Glutamatergic neuron (in vitro differentiated cells): ENCODE results near the gene PCYT2. TPM values are rescaled to one million over a fixed set of nuclear protein-coding genes. Genes with fewer than 3 reads are reported as not detected.
"Not testable (repeated sequence)": the region's sequence is repeated elsewhere in the genome, so short reads cannot be mapped to it uniquely, and the experiment has no call there.

Source experiments
- DNase-seq: peaks from one replicate; pipeline ENCODE4 v3.0.0; 2022
- H3K27ac Mint-ChIP-seq: one replicate; pipeline ENCODE4 v1.8.0; 2020; ENCODE audit warnings: mild to moderate bottlenecking, mixed read lengths, inconsistent platforms; ENCODE audit not compliant: unreplicated experiment
- H3K27me3 Mint-ChIP-seq: one replicate; pipeline ENCODE4 v1.8.0; 2020; ENCODE audit warnings: mild to moderate bottlenecking, moderate library complexity, mixed read lengths, inconsistent platforms; ENCODE audit not compliant: unreplicated experiment
- H3K36me3 Mint-ChIP-seq: one replicate; pipeline ENCODE4 v1.8.0; 2020; ENCODE audit warnings: mild to moderate bottlenecking, mixed read lengths, inconsistent platforms; ENCODE audit not compliant: unreplicated experiment
- H3K4me1 Mint-ChIP-seq: one replicate; pipeline ENCODE4 v1.8.0; 2020; ENCODE audit warnings: mild to moderate bottlenecking, low read depth, mixed read lengths, inconsistent platforms; ENCODE audit not compliant: unreplicated experiment
- H3K4me3 Mint-ChIP-seq: one replicate; pipeline ENCODE4 v1.8.0; 2020; ENCODE audit warnings: mild to moderate bottlenecking, mixed read lengths, inconsistent platforms; ENCODE audit not compliant: unreplicated experiment
- H3K9me3 Mint-ChIP-seq: one replicate; pipeline ENCODE4 v1.8.0; 2020; ENCODE audit warnings: mild to moderate bottlenecking, moderate library complexity, mixed read lengths, inconsistent platforms; ENCODE audit not compliant: unreplicated experiment
- CTCF ChIP-seq: fragments of 200-600 bp; sonication (generic); IDR thresholded peaks from one replicate; pipeline ENCODE4 v1.5.0; 2021; ENCODE audit not compliant: partially characterized antibody, unreplicated experiment
- total RNA-seq: library from RNA; stranded (reverse); fragmentation: NEBNext Ultra II Directional; extraction: Animal tissue kit (Norgen Biotek cat#: 25700); gene quantifications from one replicate; pipeline ENCODE4 v1.2.1, GENCODE V29; 2021; ENCODE audit not compliant: unreplicated experiment

The PCYT2 gene
- total RNA-seq, 1 donor from 2014 or later, result 63.0 TPM

DNA sequence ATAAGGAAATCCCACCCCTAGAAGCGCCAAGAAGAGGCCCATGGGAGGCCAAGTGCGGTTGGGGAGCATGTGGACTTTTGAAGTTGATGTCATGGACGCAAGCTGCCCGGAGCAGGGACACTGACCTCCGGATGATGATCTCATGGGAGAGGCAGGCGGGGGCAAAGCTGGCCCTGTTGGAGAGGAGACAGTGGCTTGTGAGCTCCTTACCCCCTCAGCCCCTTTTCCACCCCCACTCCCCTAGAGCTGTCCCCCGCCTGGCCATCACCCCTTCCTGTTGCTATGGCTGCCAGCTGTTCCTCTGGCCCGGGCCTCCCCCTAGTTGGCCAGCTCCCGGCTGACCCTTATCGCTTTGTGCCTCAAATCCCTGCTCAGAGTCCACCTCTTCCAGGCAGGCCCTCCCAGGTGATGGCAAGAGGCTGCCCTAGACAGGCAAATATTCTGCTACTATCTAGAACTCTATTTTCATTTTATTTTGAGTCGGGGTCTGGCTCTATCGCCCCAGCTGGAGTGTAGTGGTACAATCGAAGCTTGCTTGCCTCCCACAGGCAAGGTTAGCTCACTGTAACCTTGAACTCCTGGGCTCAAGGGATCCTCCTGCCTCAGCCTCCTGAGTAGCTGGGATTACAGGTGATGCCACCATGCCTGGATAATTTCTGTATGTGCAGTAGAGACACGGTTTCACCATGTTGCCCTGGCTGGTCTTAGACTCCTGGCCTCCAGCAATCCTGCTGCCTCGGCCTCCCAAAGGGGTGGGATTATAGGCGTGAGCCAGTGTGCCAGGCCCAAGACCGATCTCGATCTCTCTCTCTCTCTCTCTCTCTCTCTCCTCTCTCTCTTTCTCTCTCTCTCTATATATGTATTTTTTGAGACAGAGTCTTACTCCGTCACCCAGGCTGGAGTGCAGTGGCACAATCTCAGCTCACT is 43.2 kb upstream of the PCYT2 start:
- H3K36me3 Mint-ChIP-seq, result peaks cover 4% of the 10 kb centered on the region
- DNase-seq, result no peak
- peak overlapping the region; percentile 28 for H3K27ac Mint-ChIP-seq
- peaks cover 15% of the 10 kb centered on the region for H3K9me3 Mint-ChIP-seq
- H3K4me3 Mint-ChIP-seq, result no peak overlapping the region
- no peak for TF ChIP-seq CTCF
- H3K27me3 Mint-ChIP-seq, result peaks cover 10% of the 10 kb centered on the region
- peaks cover 13% of the 10 kb centered on the region for H3K4me1 Mint-ChIP-seq

DNA sequence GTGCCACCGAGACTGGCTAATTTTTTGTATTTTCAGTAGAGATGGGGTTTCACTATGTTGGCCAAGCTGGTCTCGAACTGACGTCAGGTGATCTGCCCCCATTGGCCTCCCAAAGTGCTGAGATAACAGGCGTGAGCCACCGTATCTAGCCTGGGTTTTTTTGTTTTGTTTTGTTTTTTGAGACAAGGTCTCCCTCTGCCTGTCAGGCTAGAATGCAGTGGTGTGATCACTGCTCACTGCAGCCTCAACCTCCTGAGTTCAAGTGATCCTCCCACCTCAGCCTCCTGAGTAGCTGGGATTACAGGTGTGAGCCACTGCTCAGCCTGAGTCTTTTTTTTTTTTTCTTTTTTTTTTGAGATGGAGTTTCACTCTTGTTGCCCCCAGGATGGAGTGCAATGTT is 42.2 kb upstream of the PCYT2 start:
- not testable (repeated sequence) for H3K27me3 Mint-ChIP-seq, H3K4me3 Mint-ChIP-seq, DNase-seq, H3K36me3 Mint-ChIP-seq
- Mint-ChIP-seq H3K9me3 (peaks cover 11% of the 10 kb centered on the region), H3K4me1 (peaks cover 13% of the 10 kb centered on the region), H3K27ac (peak overlapping the region; percentile 38)

GRCh38 chr17:81952792-81953228 is 41.6 kb upstream of the PCYT2 start:
- Mint-ChIP-seq H3K36me3 (no peaks in the 10 kb centered on the region), H3K27ac (peak overlapping the region; percentile 48), H3K4me3 (no peak overlapping the region), H3K4me1 (peaks cover 13% of the 10 kb centered on the region), H3K9me3 (peaks cover 9% of the 10 kb centered on the region), H3K27me3 (peaks cover 8% of the 10 kb centered on the region)
- no peak for TF ChIP-seq CTCF
- DNase-seq, result no peak

DNA sequence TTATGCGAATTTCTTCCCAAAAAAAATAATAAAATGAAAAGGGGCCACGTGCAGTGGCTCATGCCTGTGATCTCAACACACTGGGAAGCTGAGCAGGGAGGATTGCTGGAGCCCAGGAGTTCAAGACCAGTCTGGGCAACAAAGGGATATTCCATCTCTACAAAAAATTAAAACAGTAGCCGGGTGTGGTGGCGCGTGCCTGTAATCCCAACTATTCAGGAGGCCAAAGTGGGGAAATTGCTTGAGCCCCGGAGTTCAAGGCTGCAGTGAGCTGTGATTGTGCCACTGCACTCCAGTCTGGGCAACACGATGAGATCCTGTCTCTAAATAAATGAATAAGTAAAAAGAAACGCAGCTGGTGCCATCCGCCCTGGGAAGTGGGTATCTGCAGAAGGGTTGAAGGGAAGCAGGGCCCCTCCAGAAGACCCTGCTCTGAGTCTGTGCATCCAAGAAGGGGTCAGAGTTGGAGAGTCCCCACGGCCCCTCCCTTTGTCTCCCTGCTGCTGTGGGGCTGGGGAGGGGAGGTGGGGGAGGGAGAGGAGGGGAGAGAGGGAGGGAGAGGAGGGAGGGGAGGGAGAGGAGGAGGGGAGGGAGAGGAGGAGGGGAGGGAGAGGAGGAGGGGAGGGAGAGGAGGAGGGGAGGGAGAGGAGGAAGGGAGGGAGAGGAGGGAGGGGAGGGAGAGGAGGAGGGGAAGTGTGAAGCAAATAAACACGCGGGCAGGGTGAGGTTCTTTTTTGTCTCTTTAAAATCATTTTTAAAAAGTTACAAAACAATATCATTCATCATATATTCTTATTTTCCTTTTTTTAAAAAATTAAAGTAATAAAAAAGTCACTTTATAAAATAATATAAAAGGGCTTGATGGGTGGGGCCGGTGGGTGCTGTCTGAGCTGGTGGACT is 40.8 kb upstream of the PCYT2 start:
- H3K4me3 Mint-ChIP-seq, result no peak overlapping the region
- H3K4me1 Mint-ChIP-seq, result peaks cover 9% of the 10 kb centered on the region
- peaks cover 6% of the 10 kb centered on the region for H3K9me3 Mint-ChIP-seq
- peaks cover 3% of the 10 kb centered on the region for H3K27me3 Mint-ChIP-seq
- no peaks in the 10 kb centered on the region for H3K36me3 Mint-ChIP-seq
- no peak for DNase-seq
- H3K27ac Mint-ChIP-seq, result peak overlapping the region; percentile 48
- TF ChIP-seq CTCF, result no peak

DNA sequence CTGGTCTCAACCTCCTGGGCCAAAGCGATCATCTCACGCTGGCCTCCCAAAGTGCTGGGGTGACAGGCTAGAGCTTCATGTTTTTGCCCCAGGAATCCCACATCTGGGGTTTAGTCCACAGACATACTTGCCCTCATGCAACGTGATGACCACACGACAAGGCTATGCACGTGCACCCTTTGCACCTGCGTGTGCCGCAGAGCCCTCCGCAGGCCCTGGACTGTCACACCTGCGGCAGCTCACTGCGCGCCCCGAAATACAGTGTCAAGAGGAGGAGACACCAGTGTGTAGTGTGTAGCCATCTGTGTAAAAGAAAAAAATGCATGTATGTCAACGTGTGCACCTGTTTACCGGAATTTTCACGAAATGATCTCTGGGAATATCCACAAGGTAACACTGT is 39.3 kb upstream of the PCYT2 start:
- peaks cover 3% of the 10 kb centered on the region for H3K9me3 Mint-ChIP-seq
- no peak for TF ChIP-seq CTCF
- H3K27ac Mint-ChIP-seq, result peak overlapping the region; percentile 72
- H3K27me3 Mint-ChIP-seq, result peaks cover 3% of the 10 kb centered on the region
- H3K4me3 Mint-ChIP-seq, result no peak overlapping the region
- peaks cover 7% of the 10 kb centered on the region for H3K4me1 Mint-ChIP-seq
- no peak for DNase-seq
- H3K36me3 Mint-ChIP-seq, result no peaks in the 10 kb centered on the region
